ENCODE data around the gene SKIC3. TPM values are rescaled to one million over a fixed set of nuclear protein-coding genes. Genes with fewer than 3 reads are reported as not detected.

SKIC3 gene
- total and polyA plus RNA-seq, 2 of the 13 experiments (the other 11 are each of a cell fraction or from before 2014, with no cell fraction given) = 36.9 to 61.5 TPM

DNA sequence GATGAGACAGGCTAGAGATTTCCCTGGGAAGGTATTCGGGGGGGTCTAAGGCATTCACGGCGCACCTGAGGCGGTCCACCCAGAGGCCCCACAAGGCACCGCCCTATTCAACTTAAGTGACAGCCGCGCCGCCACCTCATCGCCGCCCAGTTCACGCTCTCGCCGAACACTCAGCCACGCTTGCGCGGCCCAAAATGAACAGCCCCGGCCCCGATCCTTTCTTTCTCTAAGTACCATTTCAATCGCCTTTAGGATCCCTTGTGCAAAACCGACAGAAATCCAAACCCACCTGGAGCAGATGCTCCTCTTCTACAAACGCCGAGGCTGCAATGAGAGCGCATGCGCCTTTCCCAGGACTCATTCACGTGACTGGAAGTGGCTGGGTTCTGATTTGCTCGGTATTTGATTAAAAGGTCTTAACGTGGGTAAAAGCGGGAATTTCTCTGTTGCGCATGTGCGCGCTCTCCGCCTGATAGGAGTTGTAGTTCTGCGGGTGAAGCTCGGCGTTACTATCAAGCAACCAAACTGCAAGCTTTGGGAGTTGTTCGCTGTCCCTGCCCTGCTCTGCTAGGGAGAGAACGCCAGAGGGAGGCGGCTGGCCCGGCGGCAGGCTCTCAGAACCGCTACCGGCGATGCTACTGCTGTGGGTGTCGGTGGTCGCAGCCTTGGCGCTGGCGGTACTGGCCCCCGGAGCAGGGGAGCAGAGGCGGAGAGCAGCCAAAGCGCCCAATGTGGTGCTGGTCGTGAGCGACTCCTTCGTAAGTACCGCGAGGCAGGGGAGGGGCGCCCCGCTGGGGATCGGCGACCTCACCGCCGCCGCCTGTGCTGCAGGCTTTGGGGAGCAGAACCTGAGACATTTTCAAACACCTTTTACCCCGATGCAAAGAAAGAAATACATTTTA is at the start of gene SKIC3, which contains the start of gene ARSK (continued):
- peak; percentile 37; the same call in 1 of the 2 replicates for TF ChIP-seq ZNF142 (CRISPR knock-in tag; IDR thresholded peaks at IDR 0.05)
- no peak for TF ChIP-seq ZNF660 (CRISPR knock-in tag; IDR thresholded peaks at IDR 0.05; ENCODE audit: borderline replicate concordance, low read depth)
- peak; percentile 29; the same call in 1 of the 2 replicates for TF ChIP-seq ZNF205 (CRISPR knock-in tag; IDR thresholded peaks at IDR 0.05)
- TF ChIP-seq, protein P1, sequence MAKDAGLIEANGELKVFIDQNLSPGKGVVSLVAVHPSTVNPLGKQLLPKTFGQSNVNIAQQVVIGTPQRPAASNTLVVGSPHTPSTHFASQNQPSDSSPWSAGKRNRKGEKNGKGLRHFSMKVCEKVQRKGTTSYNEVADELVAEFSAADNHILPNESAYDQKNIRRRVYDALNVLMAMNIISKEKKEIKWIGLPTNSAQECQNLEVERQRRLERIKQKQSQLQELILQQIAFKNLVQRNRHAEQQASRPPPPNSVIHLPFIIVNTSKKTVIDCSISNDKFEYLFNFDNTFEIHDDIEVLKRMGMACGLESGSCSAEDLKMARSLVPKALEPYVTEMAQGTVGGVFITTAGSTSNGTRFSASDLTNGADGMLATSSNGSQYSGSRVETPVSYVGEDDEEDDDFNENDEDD (CRISPR knock-in tag; IDR thresholded peaks at IDR 0.05; ENCODE audit: borderline replicate concordance) = peak; percentile 89; the same call in 1 of the 2 replicates
- TF ChIP-seq ZNF577 (CRISPR knock-in tag; IDR thresholded peaks at IDR 0.05; ENCODE audit: borderline replicate concordance, low read depth) = no peak
- TF ChIP-seq CHCHD3 (CRISPR knock-in tag; IDR thresholded peaks at IDR 0.05) = no peak
- no peak for TF ChIP-seq RELA (CRISPR knock-in tag; IDR thresholded peaks at IDR 0.05)
- TF ChIP-seq ZC3H4 (CRISPR knock-in tag; IDR thresholded peaks at IDR 0.05; ENCODE audit: borderline replicate concordance) = peak; percentile 79; the same call in 1 of the 2 replicates
- peak; percentile 67; the same call in 1 of the 2 replicates for TF ChIP-seq ZBTB25 (CRISPR knock-in tag; IDR thresholded peaks at IDR 0.05)
- TF ChIP-seq TFDP2 (CRISPR knock-in tag; IDR thresholded peaks at IDR 0.05) = peak; percentile 86
- no peak for TF ChIP-seq HDAC6 (IDR thresholded peaks at IDR 0.05; ENCODE audit: low read depth, low read length)
- TF ChIP-seq FOXJ3 (CRISPR knock-in tag; IDR thresholded peaks at IDR 0.05; ENCODE audit: borderline replicate concordance) = no peak
- no peak for TF ChIP-seq SRSF4 (IDR thresholded peaks at IDR 0.05; ENCODE audit: low read depth, low read length, poor library complexity, severe bottlenecking)
- no peak for TF ChIP-seq NBN (conservative IDR thresholded peaks at IDR 0.05)
- TF ChIP-seq ZNF569 (CRISPR knock-in tag; IDR thresholded peaks at IDR 0.05; ENCODE audit: borderline replicate concordance) = no peak
- TF ChIP-seq MIXL1 (CRISPR knock-in tag; IDR thresholded peaks at IDR 0.05) = peak; percentile 73
- peak; percentile 73; the same call in 1 of the 2 replicates for TF ChIP-seq ZSCAN9 (CRISPR knock-in tag; IDR thresholded peaks at IDR 0.05; ENCODE audit: borderline replicate concordance)
- peak; percentile 66; the same call in 1 of the 2 replicates for TF ChIP-seq TOPORS (CRISPR knock-in tag; IDR thresholded peaks at IDR 0.05)
- TF ChIP-seq ZNF441 (CRISPR knock-in tag; IDR thresholded peaks at IDR 0.05; ENCODE audit: borderline replicate concordance) = peak; percentile 60; the same call in 1 of the 2 replicates
- TF ChIP-seq ARNT (IDR thresholded peaks at IDR 0.05) = no peak
